ENCODE data around the gene AHCYL1. TPM values are rescaled to one million over a fixed set of nuclear protein-coding genes. Genes with fewer than 3 reads are reported as not detected.

The AHCYL1 gene
- polyA plus RNA-seq, 1 experiment: 95.5 TPM

- TF ChIP-seq CTCF (IDR thresholded peaks at IDR 0.05; ENCODE audit: insufficient read depth, low read depth, low read length): no peak
- Histone ChIP-seq H3K27me3 (ENCODE audit: control insufficient read depth, insufficient read depth, low read length) (no peaks in the 10 kb centered on the region), H3K4me3 (ENCODE audit: low read depth, low read length) (no peak overlapping the region), H3K36me3 (ENCODE audit: control insufficient read depth, insufficient read depth, low read length) (no peaks in the 10 kb centered on the region)
- ChIA-PET CTCF (interaction anchor here (0.7 to 14.6 kb wide), 52 partner anchors 8 to 451 kb away, joined by 3 to 763 read pairs (median 6); partner anchors contain the start of genes CSF1, GSTM4 and STRIP1), POLR2A (interaction anchor here (0.8 to 1.7 kb wide), 2 partner anchors 206 to 208 kb away, joined by 5 to 9 read pairs; no protein-coding TSS in a partner anchor)
- no peak for DNase-seq (ENCODE audit: low read depth)
Measured at GRCh38 chr1:109983380-109984189, 980 bp upstream of the AHCYL1 start.

DNA sequence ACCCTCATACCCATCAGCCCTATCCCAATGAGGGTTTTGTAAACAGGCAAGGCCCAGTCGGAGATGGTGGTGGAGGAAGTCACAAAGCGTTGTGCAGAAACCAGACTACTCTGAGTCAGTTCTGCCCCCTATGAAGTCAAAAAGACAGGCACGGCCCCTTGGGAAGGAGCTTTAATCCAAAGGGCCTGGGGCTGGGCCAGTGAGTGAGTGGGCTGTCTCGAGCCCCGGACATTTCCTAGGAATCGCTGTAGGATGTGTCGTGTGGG is 442 bp upstream of the AHCYL1 start:
- Histone ChIP-seq H3K27me3 (ENCODE audit: control insufficient read depth, insufficient read depth, low read length) (no peaks in the 10 kb centered on the region), H3K4me3 (ENCODE audit: low read depth, low read length) (no peak overlapping the region), H3K36me3 (ENCODE audit: control insufficient read depth, insufficient read depth, low read length) (no peaks in the 10 kb centered on the region)
- CTCF ChIA-PET: interaction anchor here (0.7 to 14.6 kb wide), 60 partner anchors 8 to 471 kb away, joined by 3 to 763 read pairs (median 6); partner anchors contain the start of genes CSF1, GSTM4 and STRIP1
- no peak for DNase-seq (ENCODE audit: low read depth)
- POLR2A ChIA-PET: interaction anchor here (0.8 to 1.7 kb wide), 6 partner anchors 27 to 467 kb away, joined by 4 to 9 read pairs (median 4); partner anchors contain the start of gene STRIP1
- no peak for TF ChIP-seq CTCF (IDR thresholded peaks at IDR 0.05; ENCODE audit: insufficient read depth, low read depth, low read length)

- ChIA-PET POLR2A (interaction anchor here (0.6 to 1.7 kb wide), 6 partner anchors 26 to 468 kb away, joined by 3 to 9 read pairs (median 5); no protein-coding TSS in a partner anchor), CTCF (interaction anchor here (0.7 to 14.6 kb wide), 38 partner anchors 8 to 488 kb away, joined by 3 to 763 read pairs (median 8); partner anchors contain the start of genes CSF1 and STRIP1)
- Histone ChIP-seq H3K4me3 (ENCODE audit: low read depth, low read length) (peak overlapping the region; percentile 89), H3K27me3 (ENCODE audit: control insufficient read depth, insufficient read depth, low read length) (no peaks in the 10 kb centered on the region), H3K36me3 (ENCODE audit: control insufficient read depth, insufficient read depth, low read length) (no peaks in the 10 kb centered on the region)
- no peak for TF ChIP-seq CTCF (IDR thresholded peaks at IDR 0.05; ENCODE audit: insufficient read depth, low read depth, low read length)
- DNase-seq (ENCODE audit: low read depth): no peak
Measured at GRCh38 chr1:109985247-109986053, 885 bp downstream of the AHCYL1 start.

GRCh38 chr1:109986054-109986444 is 1.5 kb downstream of the AHCYL1 start:
- H3K27me3 ChIP-seq (ENCODE audit: control insufficient read depth, insufficient read depth, low read length): no peaks in the 10 kb centered on the region
- no peak for DNase-seq (ENCODE audit: low read depth)
- peak overlapping the region; percentile 89 for H3K4me3 ChIP-seq (ENCODE audit: low read depth, low read length)
- ChIA-PET POLR2A (no interaction called here), CTCF (interaction anchor here (0.8 to 14.6 kb wide), 15 partner anchors 10 to 489 kb away, joined by 3 to 763 read pairs (median 10); partner anchors contain the start of gene CSF1)
- no peak for TF ChIP-seq CTCF (IDR thresholded peaks at IDR 0.05; ENCODE audit: insufficient read depth, low read depth, low read length)
- H3K36me3 ChIP-seq (ENCODE audit: control insufficient read depth, insufficient read depth, low read length): no peaks in the 10 kb centered on the region

All from BJ (cell line).